Measurements from ENCODE around the gene PRKN.
"Not testable (repeated sequence)": the region's sequence is repeated elsewhere in the genome, so short reads cannot be mapped to it uniquely, and the experiment has no call there.

The PRKN gene

GRCh38 chr6:161354956-161355355 is 1372.6 kb downstream of the PRKN start:
- DNase-seq: no peak

- DNase-seq: no peak
Observed at GRCh38 chr6:161354276-161354840, 1373.2 kb downstream of the PRKN start.

GRCh38 chr6:161353208-161353613 is 1374.4 kb downstream of the PRKN start:
- no peak for DNase-seq

GRCh38 chr6:161351858-161352257 is 1375.7 kb downstream of the PRKN start:
- DNase-seq: no peak

- DNase-seq: no peak
Observed at GRCh38 chr6:161349886-161350285, 1377.7 kb downstream of the PRKN start.

- DNase-seq: no peak
Observed at GRCh38 chr6:161348628-161348994, 1379.0 kb downstream of the PRKN start.

GRCh38 chr6:161347988-161348627 is 1379.5 kb downstream of the PRKN start:
- DNase-seq: no peak

GRCh38 chr6:161347125-161347524 is 1380.4 kb downstream of the PRKN start:
- no peak for DNase-seq

GRCh38 chr6:161346717-161347116 is 1380.8 kb downstream of the PRKN start:
- no peak for DNase-seq

- DNase-seq: no peak
Observed at GRCh38 chr6:161344626-161345025, 1382.9 kb downstream of the PRKN start.

GRCh38 chr6:161342039-161342438 is 1385.5 kb downstream of the PRKN start:
- DNase-seq: no peak

- no peak for DNase-seq
Observed at GRCh38 chr6:161341638-161342037, 1385.9 kb downstream of the PRKN start.

- DNase-seq: no peak
Observed at GRCh38 chr6:161338015-161338414, 1389.6 kb downstream of the PRKN start.

- no peak for DNase-seq
Observed at GRCh38 chr6:161336479-161336878, 1391.1 kb downstream of the PRKN start.

- no peak for DNase-seq
Observed at GRCh38 chr6:161333410-161333809, 1394.2 kb downstream of the PRKN start.

GRCh38 chr6:161331402-161332081 is 1396.0 kb downstream of the PRKN start:
- DNase-seq: not testable (repeated sequence)

GRCh38 chr6:161327360-161327953 is 1400.1 kb downstream of the PRKN start:
- no peak for DNase-seq

GRCh38 chr6:161319231-161319630 is 1408.3 kb downstream of the PRKN start:
- DNase-seq: no peak

- DNase-seq: no peak
Observed at GRCh38 chr6:161318456-161318855, 1409.1 kb downstream of the PRKN start.

- no peak for DNase-seq
Observed at GRCh38 chr6:161316531-161316930, 1411.0 kb downstream of the PRKN start.

- not testable (repeated sequence) for DNase-seq
Observed at GRCh38 chr6:161315246-161315917, 1412.2 kb downstream of the PRKN start.

- not testable (repeated sequence) for DNase-seq
Observed at GRCh38 chr6:161314541-161315245, 1412.9 kb downstream of the PRKN start.
